NT2/D1 (cell line): ENCODE measurements around the gene PARM1.

ENCODE experiments used
- DNase-seq: peaks from one replicate; pipeline ENCODE4 v3.0.0-alpha.2; 2011; ENCODE audit warnings: low read depth, low spot score
- H3K27me3 ChIP-seq: 2 replicates; pipeline ENCODE4 v1.6.0; 2011; ENCODE audit warnings: mild to moderate bottlenecking; ENCODE audit not compliant: insufficient read length, insufficient read depth
- H3K36me3 ChIP-seq: 2 replicates; pipeline ENCODE4 v1.6.1; 2011; ENCODE audit warnings: mild to moderate bottlenecking, low read length, mixed read lengths; ENCODE audit not compliant: insufficient read depth, insufficient read length
- H3K4me1 ChIP-seq: 2 replicates; pipeline ENCODE4 v1.5.1; 2011; ENCODE audit not compliant: insufficient read depth, insufficient read length
- H3K4me3 ChIP-seq: 2 replicates; pipeline ENCODE4 v1.5.1; 2011; ENCODE audit warnings: low read depth; ENCODE audit not compliant: insufficient read length
- H3K9ac ChIP-seq: 2 replicates; pipeline ENCODE4 v1.6.0; 2011; ENCODE audit warnings: low read depth; ENCODE audit not compliant: insufficient read length
- H3K9me3 ChIP-seq: 2 replicates; pipeline ENCODE4 v1.5.1; 2011; ENCODE audit warnings: mild to moderate bottlenecking, low read length; ENCODE audit not compliant: insufficient read depth
- SUZ12 ChIP-seq: IDR thresholded peaks from 2 replicates; pipeline ENCODE4 v1.6.1; 2011; ENCODE audit not compliant: insufficient read length, insufficient read depth; ENCODE audit errors: extremely low read depth
- YY1 ChIP-seq: IDR thresholded peaks from 2 replicates; pipeline ENCODE4 v1.6.1; 2011; ENCODE audit not compliant: insufficient read length, insufficient read depth
- ZNF274 ChIP-seq: IDR thresholded peaks from 2 replicates; pipeline ENCODE4 v1.6.1; 2011; ENCODE audit warnings: mild to moderate bottlenecking, low read depth, low read length

Gene PARM1

DNA sequence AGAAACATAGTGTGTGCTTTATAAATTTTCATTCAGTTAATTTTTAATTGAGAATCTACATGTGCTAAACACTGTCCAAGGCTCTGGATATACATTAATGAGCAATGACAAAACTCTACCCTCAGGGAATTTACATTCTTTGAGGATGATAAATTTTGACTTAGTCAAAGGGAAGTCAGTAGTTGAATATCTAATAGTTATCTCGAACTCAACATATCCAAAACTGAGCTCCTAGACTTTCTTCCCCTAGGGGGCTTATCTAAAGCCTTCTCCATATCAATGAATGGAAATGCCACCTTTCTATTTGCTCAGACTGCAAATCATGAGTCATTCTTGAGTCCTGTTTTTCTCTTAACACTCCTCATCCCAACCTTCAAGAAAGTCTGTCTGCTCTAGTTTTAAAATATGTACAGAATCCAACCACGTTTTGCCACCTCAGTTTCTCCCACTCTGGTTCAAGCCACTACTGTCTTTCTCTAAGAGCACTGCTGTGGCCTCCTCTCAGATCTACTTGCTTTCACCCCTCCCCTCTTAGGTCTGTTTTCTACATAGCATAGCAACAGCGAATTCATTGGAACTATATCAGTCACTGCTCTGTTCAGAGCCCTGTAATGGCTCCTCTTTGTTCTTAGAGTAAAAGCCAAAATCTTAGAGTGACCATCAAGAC is 9.5 kb downstream of the PARM1 start:
- no peak for DNase-seq
- H3K4me1 ChIP-seq = no peaks in the 10 kb centered on the region
- H3K9me3 ChIP-seq = no peaks in the 10 kb centered on the region
- no peaks in the 10 kb centered on the region for H3K27me3 ChIP-seq
- H3K9ac ChIP-seq = no peak overlapping the region
- H3K36me3 ChIP-seq = no peaks in the 10 kb centered on the region
- no peak overlapping the region for H3K4me3 ChIP-seq
- TF ChIP-seq SUZ12 = no peak
- TF ChIP-seq YY1 = no peak
- no peak for TF ChIP-seq ZNF274

DNA sequence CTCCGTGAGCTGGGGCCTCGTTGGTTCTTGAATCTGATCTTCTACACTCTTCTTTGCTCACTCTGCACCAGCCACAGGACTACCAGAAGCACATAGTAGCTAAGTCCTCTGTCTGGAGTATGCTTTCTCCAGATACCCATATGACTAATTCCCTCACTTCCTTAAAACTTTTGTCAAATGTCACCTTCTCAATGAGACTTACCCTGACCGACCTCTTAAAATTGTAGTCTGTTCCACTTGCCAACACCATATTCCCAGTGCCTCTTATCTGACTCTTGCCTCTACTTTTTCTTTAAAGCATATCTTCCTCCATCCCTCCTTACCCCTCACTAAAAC is 10.0 kb downstream of the PARM1 start:
- no peak for DNase-seq
- Histone ChIP-seq H3K4me3 (no peak overlapping the region), H3K9me3 (no peaks in the 10 kb centered on the region), H3K4me1 (no peaks in the 10 kb centered on the region), H3K36me3 (no peaks in the 10 kb centered on the region), H3K27me3 (no peaks in the 10 kb centered on the region), H3K9ac (no peak overlapping the region)
- TF ChIP-seq YY1 = no peak
- no peak for TF ChIP-seq SUZ12
- no peak for TF ChIP-seq ZNF274

DNA sequence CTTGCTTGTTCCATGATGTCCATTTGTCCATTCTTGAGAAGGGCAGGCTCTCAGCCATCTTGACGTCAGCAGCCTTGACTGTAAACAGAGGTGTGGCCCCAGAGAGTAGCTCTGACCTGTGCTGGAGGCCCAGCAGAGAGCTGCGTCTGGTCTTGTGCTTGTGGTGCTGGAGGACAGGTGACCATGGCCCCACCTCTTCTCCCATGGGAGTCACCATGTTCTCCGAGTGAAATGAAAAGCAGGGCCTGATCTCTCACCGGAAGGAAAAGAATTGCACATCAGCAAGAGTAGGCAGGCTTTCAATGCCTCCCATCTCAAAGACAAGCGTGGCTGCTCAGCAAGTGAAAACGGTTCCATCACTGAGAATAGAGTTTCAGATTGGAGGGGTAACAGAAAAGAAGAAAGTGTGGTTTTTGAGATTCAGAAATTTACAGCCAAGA is 11.5 kb downstream of the PARM1 start:
- Histone ChIP-seq H3K4me1 (no peaks in the 10 kb centered on the region), H3K27me3 (no peaks in the 10 kb centered on the region), H3K9ac (no peak overlapping the region), H3K4me3 (no peak overlapping the region), H3K9me3 (no peaks in the 10 kb centered on the region), H3K36me3 (no peaks in the 10 kb centered on the region)
- DNase-seq = no peak
- TF ChIP-seq ZNF274 = no peak
- no peak for TF ChIP-seq YY1
- TF ChIP-seq SUZ12 = no peak

DNA sequence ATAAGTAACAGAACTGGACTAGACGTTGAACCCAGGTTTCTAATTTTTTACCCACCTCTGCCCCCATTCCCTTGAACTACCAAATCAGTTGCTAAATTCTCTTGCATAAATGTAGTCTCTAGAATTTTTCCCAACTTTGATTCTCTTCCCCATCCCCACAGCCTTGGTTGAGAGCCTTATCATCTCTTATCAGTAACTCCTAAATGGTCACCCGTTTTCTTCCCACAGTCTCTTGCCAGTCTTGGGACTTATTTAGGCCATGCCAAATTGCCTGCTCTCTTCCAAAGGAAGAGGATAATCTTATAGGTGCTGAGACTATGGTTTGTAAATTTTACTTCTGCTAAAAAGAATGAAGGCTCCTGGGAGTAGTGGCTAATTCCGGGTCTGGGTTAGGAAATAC is 13.3 kb downstream of the PARM1 start:
- H3K36me3 ChIP-seq = no peaks in the 10 kb centered on the region
- no peak overlapping the region for H3K4me3 ChIP-seq
- no peaks in the 10 kb centered on the region for H3K4me1 ChIP-seq
- TF ChIP-seq ZNF274 (no peak), YY1 (no peak), SUZ12 (no peak)
- no peak overlapping the region for H3K9ac ChIP-seq
- H3K9me3 ChIP-seq = no peaks in the 10 kb centered on the region
- H3K27me3 ChIP-seq = no peaks in the 10 kb centered on the region
- no peak for DNase-seq

DNA sequence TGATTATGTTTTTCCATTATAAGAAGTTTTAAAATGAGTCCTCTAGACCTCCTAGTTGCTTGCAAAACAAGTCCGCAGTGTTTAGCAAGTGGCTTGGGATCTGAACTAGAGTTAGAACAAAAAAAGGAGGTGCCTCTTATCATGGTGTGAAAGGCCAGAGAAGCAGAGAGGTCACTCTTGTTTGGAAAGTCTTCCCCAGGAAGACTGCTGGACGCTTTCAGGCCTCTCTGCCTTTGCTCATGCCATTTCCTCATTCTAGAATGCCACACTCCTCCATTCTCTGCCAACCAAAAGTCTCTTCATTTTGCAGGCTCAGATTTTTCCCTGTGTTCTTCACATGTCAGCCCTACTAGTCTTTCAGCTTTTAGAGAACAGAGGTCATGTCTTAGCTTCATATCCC is 14.9 kb downstream of the PARM1 start:
- no peak overlapping the region for H3K9ac ChIP-seq
- no peaks in the 10 kb centered on the region for H3K4me1 ChIP-seq

DNA sequence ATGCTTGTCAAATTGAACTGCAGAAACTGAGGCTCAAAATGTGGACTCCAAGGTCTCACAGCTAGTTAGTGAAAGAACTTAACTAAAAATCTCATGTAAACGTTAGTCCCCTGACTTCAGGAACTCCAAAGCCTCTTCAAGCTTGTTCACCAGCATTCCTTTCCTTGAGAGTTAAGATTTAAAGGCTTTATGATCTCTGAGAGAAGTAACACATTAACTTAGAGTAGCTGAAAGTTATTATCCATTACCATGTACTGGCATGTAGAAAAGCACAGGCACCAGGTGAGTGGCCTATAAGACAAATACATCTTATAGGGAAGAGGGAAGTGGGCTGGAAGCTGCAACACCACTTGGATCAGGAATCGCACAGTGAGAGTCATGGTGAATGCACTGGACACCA is 15.3 kb downstream of the PARM1 start:
- Histone ChIP-seq H3K9me3 (no peaks in the 10 kb centered on the region), H3K4me1 (no peaks in the 10 kb centered on the region), H3K9ac (no peak overlapping the region), H3K36me3 (no peaks in the 10 kb centered on the region), H3K27me3 (no peaks in the 10 kb centered on the region), H3K4me3 (no peak overlapping the region)
- TF ChIP-seq YY1 = no peak
- no peak for TF ChIP-seq ZNF274
- TF ChIP-seq SUZ12 = no peak
- no peak for DNase-seq

More for the DNA sequence above, 14.9 kb downstream of the PARM1 start:
- no peaks in the 10 kb centered on the region for H3K27me3 ChIP-seq
- TF ChIP-seq SUZ12 = no peak
- TF ChIP-seq ZNF274 = no peak
- TF ChIP-seq YY1 = no peak
- H3K4me3 ChIP-seq = no peak overlapping the region
- H3K36me3 ChIP-seq = no peaks in the 10 kb centered on the region
- no peak for DNase-seq
- no peaks in the 10 kb centered on the region for H3K9me3 ChIP-seq

DNA sequence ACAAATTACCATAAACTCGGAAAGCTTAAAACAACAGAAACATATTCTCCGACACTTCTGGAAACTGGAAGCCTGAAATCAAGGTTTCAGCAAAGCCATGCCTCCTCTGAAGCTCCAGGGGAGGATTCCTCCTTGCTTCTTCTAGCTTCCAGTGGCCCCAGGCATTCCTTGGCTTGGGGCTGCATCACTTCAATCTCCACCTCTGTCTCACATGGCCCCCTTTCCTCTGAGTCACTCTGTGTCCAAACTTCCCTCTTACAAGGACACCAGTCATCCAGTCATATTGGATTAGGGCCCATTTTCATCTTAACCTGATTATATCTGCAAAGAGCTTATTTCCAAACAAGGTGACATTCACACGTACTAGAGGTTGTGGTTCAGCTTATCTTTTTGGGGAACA is 17.3 kb downstream of the PARM1 start:
- no peaks in the 10 kb centered on the region for H3K27me3 ChIP-seq
- no peaks in the 10 kb centered on the region for H3K4me1 ChIP-seq
- no peaks in the 10 kb centered on the region for H3K9me3 ChIP-seq
- H3K4me3 ChIP-seq = no peak overlapping the region
- H3K36me3 ChIP-seq = no peaks in the 10 kb centered on the region
- no peak overlapping the region for H3K9ac ChIP-seq
- TF ChIP-seq ZNF274 = no peak
- TF ChIP-seq SUZ12 = no peak
- TF ChIP-seq YY1 = no peak
- DNase-seq = no peak

DNA sequence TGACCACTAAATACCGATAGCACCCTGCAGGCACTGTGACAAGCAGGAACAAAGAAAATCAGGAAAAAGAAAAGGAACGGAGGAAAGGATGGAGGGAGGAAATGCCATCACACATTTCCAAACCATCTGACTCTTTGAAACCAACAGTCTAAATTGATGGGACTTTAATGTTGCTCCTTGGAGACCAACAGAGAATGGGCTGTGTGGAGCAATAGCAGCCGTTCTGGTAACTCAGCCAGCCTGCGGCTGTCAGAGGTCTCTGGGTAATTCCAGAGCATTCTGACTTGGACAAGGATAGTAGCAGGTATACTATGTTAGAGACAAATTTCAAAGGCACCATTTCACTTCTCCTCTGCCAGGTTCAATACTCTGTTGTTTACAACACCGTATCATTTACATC is 18.0 kb downstream of the PARM1 start:
- no peak for DNase-seq
- Histone ChIP-seq H3K4me3 (no peak overlapping the region), H3K4me1 (no peaks in the 10 kb centered on the region), H3K9me3 (no peaks in the 10 kb centered on the region), H3K27me3 (no peaks in the 10 kb centered on the region), H3K9ac (no peak overlapping the region), H3K36me3 (no peaks in the 10 kb centered on the region)
- no peak for TF ChIP-seq ZNF274
- no peak for TF ChIP-seq SUZ12
- TF ChIP-seq YY1 = no peak
